Activated naive CD4-positive, alpha-beta T cell treated with anti-CD3 and anti-CD28 coated beads, Interleukin-2, amount 50 U/mL, for 72 hours (primary cell): ENCODE results near the gene MAGEB18. TPM values are rescaled to one million over a fixed set of nuclear protein-coding genes. Genes with fewer than 3 reads are reported as not detected.

Source experiments
- ATAC-seq, 2 donors: fragments of 150-1000 bp; cut with Tn5 transposase; 2 replicates each; pipeline ENCODE4 v1.10.0; 2021; ENCODE audit warnings: mild to moderate bottlenecking in 2 of 2, moderate library complexity in 2 of 2
- DNase-seq, 2 donors: peaks; one replicate each; pipeline ENCODE4 v3.0.0; 2021 to 2022; ENCODE audit warnings: low spot score in 2 of 2
- H3K27ac Mint-ChIP-seq, 2 donors: one replicate each; pipeline ENCODE4 v1.8.0; 2022; ENCODE audit warnings: mild to moderate bottlenecking in 2 of 2, mixed read lengths in 2 of 2
- H3K36me3 Mint-ChIP-seq, 2 donors: one replicate each; pipeline ENCODE4 v1.8.0; 2022; ENCODE audit warnings: mixed read lengths in 2 of 2
- H3K9me3 Mint-ChIP-seq, 2 donors: one replicate each; pipeline ENCODE4 v1.8.0; 2022; ENCODE audit warnings: mixed read lengths in 2 of 2
- total RNA-seq, 2 donors: library from RNA; stranded (reverse); gene quantifications; one replicate each; pipeline ENCODE4 v1.2.3, GENCODE V29; 2022

The MAGEB18 gene
- total RNA-seq: not detected

- no peaks in the 10 kb centered on the region for H3K36me3 Mint-ChIP-seq
- no peak for DNase-seq
- no peak for ATAC-seq
- H3K9me3 Mint-ChIP-seq: peaks cover 0 to 8% of the 10 kb centered on the region in 2 donors
- no peak within 1 kb of the TSS for H3K27ac Mint-ChIP-seq
Observed at GRCh38 chrX:26138274-26138673, at the start of gene MAGEB18. MAGEB18 (plus strand) TSS chrX:26138343; CDS start chrX:26138986, 643 bp downstream.

DNA sequence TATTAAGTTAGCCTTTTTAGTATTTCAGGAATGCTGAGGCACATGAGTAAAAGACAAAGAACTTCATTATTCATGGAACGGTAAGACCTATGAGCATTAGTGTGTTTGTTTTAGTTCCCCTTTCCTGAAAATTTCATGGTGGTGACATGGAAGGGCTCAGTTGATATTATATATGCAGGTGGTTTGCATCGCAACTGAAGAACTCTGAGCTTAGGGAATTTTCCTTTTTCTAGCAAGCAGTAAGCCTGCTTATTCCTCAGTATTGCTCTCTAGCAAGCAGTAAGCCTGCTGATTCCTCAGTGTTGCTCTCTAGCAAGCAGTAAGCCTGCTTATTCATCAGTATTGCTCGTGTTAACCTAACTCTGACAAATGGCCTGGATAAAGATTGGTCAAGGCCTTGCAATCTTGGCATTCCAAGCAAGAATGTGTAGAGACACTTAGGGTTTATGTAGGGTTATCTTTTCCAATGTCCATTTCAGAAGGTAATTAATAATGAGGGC, 37.7 kb upstream of the MAGEB18 start:
- no peak for DNase-seq
- no peak for ATAC-seq
- no peaks in the 10 kb centered on the region for H3K36me3 Mint-ChIP-seq
- H3K27ac Mint-ChIP-seq: no peak overlapping the region
- H3K9me3 Mint-ChIP-seq: no peaks in the 10 kb centered on the region

DNA sequence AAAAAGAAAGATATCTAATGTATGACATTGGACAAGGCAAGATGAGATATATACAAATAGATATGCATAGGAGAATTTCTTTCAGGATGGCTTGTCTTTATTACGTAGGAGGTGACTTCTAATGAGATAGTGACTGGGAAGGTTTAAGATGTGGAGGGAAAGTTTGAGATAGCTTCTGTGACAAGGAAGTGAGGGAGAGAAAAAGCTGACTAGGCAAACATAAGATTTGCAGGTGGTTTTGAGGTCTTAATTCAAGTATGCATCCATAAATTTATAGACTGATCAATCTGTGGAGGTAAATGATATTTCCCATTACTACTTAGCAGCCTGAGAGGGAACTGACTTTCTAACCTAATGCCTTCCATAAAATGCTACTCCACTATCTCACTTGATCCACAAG, 29.0 kb upstream of the MAGEB18 start:
- H3K9me3 Mint-ChIP-seq: no peaks in the 10 kb centered on the region
- H3K27ac Mint-ChIP-seq: no peak overlapping the region
- DNase-seq (no peak), ATAC-seq (no peak)
- H3K36me3 Mint-ChIP-seq: no peaks in the 10 kb centered on the region

- Mint-ChIP-seq H3K9me3 (peaks cover 5 to 7% of the 10 kb centered on the region in 2 donors), H3K27ac (no peak overlapping the region), H3K36me3 (no peaks in the 10 kb centered on the region)
- ATAC-seq (no peak), DNase-seq (no peak)
Observed at GRCh38 chrX:26146024-26146423, 7.9 kb downstream of the MAGEB18 start.

DNA sequence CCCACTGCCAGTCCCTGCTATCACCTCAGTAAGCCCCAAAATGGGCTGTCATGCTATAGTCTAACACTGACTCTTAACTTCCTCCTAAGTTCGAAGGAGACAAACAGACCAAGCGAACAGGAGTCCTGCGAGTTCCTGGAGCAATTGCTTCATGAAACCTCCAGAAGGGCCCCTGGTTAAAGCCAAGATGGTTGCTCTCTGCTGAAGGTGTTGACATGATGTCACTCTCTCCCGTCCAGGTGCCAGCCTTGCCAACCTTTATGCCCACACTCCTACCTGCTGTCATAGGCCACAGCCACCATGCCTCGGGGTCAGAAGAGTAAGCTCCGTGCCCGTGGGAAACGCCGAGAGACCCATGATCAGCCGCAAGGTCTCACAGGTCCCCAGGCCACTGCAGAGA, 22.2 kb downstream of the MAGEB18 start, which contains the start of gene MAGEB6B:
TSS of gene MAGEB6B (plus strand) at position 301 of the 400 bp plus-strand sequence. CDS start at position 301, 0 bp downstream.
- Mint-ChIP-seq H3K36me3 (no peaks in the 10 kb centered on the region), H3K9me3 (no peaks in the 10 kb centered on the region), H3K27ac (no peak within 1 kb of the TSS)
- ATAC-seq (no peak), DNase-seq (no peak)

Other genes starting within 250 kb of the MAGEB18 start
- not detected for gene MAGEB6B, start 22.3 kb downstream of the MAGEB18 start, total RNA-seq
- gene MAGEB6, start 54.1 kb downstream of the MAGEB18 start, total RNA-seq: not detected
- gene MAGEB5, start 77.8 kb downstream of the MAGEB18 start, total RNA-seq: not detected